Stimulated activated CD4-positive, alpha-beta T cell treated with anti-CD3 and anti-CD28 coated beads, Interleukin-15, amount 100 ng/mL, for 24 hours (primary cell): ENCODE data around the gene RNF168.
"Not testable (repeated sequence)": the region's sequence is repeated elsewhere in the genome, so short reads cannot be mapped to it uniquely, and the experiment has no call there.

Source experiments
- DNase-seq: peaks from one replicate; pipeline ENCODE4 v3.0.0-alpha.2; 2020

Gene RNF168

GRCh38 chr3:196514350-196514716, 10.8 kb upstream of the RNF168 start:
- DNase-seq, result no peak

GRCh38 chr3:196513697-196514349, 10.3 kb upstream of the RNF168 start:
- no peak for DNase-seq

DNA sequence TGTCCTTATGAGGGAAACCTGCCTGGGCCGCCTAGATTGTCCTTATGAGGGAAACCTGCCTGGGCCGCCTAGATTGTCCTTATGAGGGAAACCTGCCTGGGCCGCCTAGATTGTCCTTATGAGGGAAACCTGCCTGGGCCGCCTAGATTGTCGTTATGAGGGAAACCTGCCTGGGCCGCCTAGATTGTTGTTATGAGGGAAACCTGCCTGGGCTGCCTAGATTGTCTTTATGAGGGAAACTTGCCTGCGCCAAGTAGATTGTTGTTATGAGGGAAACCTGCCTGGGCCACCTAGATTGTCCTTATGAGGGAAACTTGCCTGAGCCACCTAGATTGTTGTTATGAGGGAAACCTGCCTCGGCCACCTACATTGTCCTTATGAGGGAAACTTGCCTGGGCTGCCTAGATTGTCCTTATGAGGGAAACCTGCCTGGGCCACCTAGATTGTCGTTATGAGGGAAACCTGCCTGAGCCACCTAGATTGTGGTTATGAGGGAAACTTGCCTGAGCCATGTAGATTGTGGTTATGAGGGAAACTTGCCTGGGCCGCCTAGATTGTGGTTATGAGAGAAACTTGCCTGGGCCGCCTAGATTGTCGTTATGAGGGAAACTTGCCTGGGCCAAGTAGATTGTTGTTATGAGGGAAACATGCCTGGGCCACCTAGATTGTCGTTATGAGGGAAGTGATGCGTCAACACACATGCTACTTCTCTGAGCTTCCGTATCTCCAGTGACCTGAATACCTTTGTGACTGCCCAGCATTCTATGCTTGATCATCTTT, 8.3 kb upstream of the RNF168 start:
- DNase-seq, result not testable (repeated sequence)

DNA sequence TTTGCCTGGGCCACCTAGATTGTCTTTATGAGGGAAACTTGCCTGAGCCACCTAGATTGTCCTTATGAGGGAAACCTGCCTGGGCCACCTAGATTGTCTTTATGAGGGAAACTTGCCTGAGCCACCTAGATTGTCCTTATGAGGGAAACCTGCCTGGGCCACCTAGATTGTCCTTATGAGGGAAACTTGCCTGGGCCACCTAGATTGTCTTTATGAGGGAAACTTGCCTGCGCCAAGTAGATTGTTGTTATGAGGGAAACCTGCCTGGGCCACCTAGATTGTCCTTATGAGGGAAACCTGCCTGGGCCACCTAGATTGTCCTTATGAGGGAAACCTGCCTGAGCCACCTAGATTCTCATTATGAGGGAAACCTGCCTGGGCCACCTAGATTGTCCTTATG, 7.5 kb upstream of the RNF168 start:
- not testable (repeated sequence) for DNase-seq

GRCh38 chr3:196506687-196507086, 3.1 kb upstream of the RNF168 start:
- DNase-seq, result no peak

DNA sequence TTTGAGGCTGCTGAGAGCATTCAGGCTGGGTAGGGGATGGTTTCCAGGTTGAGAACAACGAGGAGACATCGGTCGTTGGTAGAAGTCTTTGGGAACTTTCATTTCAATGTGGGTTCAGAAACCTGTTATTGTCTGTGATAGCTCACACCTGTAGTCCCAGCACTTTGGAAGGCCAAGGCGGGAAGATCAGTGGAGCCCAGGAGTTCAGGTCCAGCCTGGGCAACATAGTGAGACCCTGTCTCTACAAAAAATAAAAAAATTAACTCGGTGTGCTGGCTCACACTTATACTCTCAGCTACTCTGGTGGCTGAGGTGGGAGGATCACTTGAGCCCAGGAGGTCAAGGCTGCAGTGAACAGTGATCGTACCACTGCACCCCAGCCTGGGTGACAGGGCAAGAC, 988 bp upstream of the RNF168 start:
- DNase-seq, result no peak

DNA sequence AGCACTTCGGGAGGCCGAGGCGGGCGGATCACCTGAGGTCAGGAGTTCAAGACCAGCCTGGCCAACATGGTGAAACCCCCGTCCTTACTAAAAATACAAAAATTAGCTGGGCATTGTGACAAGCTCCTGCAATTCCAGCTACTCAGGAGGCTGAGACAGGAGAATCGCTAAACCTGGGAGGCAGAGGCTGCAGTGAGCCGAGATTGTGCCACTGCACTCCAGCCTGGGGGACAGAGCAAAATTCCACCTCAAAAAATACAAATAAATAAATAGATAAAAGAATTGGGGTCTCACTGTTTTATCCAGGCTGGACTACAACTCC, 470 bp upstream of the RNF168 start:
- not testable (repeated sequence) for DNase-seq

- DNase-seq, result peak; percentile 67
Measured at GRCh38 chr3:196502775-196503195, 783 bp downstream of the RNF168 start.

DNA sequence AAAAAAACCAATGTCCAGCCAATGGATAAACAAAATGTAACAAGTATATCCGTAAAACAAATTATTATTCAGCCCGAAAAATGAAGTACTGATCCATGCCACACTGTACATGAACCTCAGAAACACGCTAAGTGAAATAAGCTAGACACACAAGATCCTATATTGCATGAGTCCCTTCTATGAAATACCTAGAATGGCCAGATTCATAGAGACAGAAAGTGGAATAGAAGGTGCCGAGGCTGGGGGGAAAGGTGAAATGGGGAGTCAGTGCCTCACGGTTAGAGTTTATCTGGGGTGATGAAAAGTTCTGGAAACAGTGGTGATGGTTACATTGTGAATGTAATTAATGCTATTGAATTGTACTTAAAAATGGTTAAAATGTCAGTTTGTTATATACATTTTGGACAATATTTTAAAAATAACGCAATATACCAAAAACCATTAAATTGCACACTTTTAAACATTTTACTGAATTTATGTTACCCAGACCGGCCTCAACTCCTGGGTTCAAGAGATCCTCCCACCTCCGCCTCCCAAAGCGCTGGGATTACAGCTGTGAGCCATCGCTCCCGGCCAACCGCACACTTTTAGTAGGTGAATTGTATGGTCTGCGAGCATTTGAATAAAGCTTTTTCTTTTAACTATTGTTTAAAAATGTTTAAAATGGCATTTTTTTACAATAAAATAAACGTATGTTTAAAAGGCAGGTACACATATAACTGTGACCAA, 2.1 kb downstream of the RNF168 start:
- peak; percentile 33 for DNase-seq

DNA sequence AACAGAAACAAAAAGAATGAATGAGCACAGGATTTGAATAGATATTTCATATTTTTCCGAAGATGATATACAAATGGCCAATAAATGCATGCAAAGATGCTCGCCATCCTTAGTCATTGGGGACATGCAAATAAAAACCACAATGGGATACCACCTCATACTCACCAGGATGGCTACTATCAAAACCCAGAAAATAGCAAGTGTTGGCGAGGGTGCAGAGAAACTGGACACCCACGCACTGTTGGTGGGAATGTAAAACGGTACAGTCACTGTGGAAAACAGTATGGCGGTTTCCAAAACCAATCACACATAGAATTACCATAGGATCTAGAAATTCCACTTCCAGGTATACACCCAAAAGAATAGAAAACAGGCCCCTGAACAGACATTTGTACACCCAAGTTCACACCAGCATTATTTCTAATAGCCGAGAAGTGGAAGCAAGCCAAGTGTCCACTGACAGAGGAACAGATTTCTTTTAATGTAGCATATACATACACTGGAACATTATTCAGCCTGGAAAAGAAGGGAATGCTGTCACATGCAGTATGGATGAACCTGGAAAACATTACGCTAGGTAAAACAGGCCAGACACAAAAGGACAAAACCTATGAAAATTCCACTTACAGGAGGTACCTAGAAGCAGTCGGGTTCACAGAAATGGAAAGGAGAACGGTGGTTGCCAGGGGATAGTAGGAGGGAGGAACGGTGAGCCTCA, 3.6 kb downstream of the RNF168 start:
- peak; percentile 64 for DNase-seq

- DNase-seq, result no peak
Measured at GRCh38 chr3:196499061-196499460, 4.5 kb downstream of the RNF168 start.

DNA sequence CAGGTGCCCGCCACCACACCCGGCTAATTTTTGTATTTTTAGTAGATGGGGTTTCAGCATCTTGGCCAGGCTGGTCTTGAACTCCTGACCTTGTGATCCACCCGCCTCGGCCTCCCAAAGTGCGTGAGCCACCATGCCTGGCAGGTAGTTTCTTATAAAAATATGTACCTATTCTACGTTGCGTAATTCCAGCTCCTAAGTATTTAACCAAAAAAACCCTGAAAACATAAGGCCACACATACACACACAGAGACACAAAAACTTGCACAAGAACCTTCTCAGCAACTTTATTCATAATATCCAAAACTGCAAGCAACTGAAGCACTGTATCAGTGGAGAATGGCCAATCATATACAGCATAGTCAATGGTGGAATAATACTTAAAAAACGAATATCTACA, 5.3 kb downstream of the RNF168 start:
- no peak for DNase-seq

- DNase-seq, result no peak
Measured at GRCh38 chr3:196496183-196496582, 7.4 kb downstream of the RNF168 start.

GRCh38 chr3:196493292-196493691, 10.3 kb downstream of the RNF168 start:
- no peak for DNase-seq

DNA sequence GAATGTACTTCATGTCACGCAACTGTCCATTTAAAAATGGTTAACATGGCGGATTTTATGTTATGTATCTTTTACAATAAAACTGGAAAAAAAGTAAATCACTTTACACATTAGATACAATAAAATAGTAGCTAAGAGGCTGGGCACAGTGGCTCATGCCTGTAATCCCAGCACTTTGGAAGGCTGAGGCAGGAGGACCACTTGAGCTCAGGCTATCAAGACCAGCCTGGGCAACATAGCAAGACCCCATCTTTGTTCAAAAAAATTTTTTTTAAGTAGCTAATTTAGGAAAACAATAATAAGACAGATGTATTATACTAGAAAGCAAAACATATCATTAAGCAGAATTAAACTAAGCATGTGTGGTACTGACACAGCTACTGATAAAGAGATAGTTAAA, 11.5 kb downstream of the RNF168 start:
- DNase-seq, result no peak

GRCh38 chr3:196489747-196490146, 13.8 kb downstream of the RNF168 start:
- no peak for DNase-seq

DNA sequence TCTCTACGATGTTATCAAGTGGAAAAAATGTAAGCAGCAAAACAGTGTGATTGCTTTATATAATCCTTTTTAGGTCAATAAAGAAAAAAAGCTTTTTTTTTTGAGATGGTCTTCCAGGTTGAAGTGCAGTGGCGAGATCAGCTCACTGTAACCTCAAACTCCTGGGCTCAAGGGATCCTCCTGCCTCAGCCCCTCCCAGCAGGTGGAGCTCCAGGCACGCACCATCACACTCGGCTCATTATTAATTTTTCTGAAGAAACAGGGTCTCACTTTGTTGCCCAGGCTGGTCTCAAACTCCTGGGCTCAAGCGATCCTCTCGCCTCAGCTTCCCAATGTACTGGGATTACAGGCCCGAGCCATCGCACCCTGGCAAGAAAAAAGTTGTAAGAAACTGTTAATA, 17.3 kb downstream of the RNF168 start:
- peak; percentile 26 for DNase-seq

GRCh38 chr3:196477678-196478077, 25.9 kb downstream of the RNF168 start:
- no peak for DNase-seq

DNA sequence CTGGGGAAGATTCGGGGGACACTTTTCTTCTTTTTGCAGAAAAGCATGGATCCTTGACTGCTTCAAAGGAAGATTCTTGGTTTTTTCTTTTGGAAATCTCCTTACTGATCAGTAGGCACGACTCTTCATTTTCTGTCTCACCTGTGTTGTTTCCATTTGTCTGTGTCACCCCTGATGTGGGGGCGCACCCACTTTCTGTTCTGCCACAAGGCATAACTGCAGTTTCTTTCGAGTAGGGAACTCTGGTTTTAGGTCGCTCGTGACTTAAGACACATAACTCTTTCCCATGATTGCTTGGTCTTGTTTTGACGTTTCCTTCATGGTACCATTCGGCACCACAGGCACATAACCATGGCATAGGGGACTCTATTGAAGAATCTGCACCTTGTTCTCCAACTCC, 31.3 kb downstream of the RNF168 start:
- DNase-seq, result no peak

DNA sequence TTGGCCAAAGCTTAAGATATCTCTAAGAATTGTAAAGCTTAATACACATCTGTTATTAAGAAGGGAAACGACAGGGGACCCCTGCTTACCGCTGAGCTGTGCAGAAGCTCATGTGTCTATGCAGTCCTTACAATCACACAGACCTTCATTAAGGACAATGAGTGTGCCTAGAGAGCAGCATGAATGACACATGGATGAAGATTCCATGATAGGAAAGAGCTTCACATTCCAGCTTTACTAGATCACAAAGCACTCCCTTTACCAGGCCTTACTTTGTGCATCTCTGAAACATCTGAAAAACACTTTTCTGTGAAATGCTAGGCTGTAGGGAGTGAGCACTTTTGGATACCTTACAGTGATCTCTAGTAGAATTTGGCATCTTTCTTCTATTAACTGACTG, 32.0 kb downstream of the RNF168 start:
- no peak for DNase-seq

- DNase-seq, result not testable (repeated sequence)
Measured at GRCh38 chr3:196470182-196470581, 33.4 kb downstream of the RNF168 start.

- no peak for DNase-seq
Measured at GRCh38 chr3:196463804-196464203, 39.8 kb downstream of the RNF168 start.

GRCh38 chr3:196463478-196463756, 40.2 kb downstream of the RNF168 start:
- no peak for DNase-seq
